GM19372 (cell line): ENCODE results near the gene LAMA2.
"Not testable (repeated sequence)": the region's sequence is repeated elsewhere in the genome, so short reads cannot be mapped to it uniquely, and the experiment has no call there.

Experiments
- ATAC-seq: cut with Tn5 transposase; IDR thresholded peaks from one replicate; pipeline ENCODE4 v1.9.1; 2021; ENCODE audit warnings: mild to moderate bottlenecking, low read depth, moderate library complexity; ENCODE audit not compliant: unreplicated experiment

Gene LAMA2

GRCh38 chr6:129172279-129172995, 289.5 kb downstream of the LAMA2 start:
- not testable (repeated sequence) for ATAC-seq

GRCh38 chr6:129175066-129175465, 292.1 kb downstream of the LAMA2 start:
- ATAC-seq: no peak

- ATAC-seq: no peak
Observed at GRCh38 chr6:129177801-129178200, 294.9 kb downstream of the LAMA2 start.

GRCh38 chr6:129179283-129179682, 296.3 kb downstream of the LAMA2 start:
- ATAC-seq: no peak

GRCh38 chr6:129181001-129181400, 298.1 kb downstream of the LAMA2 start:
- ATAC-seq: no peak

- no peak for ATAC-seq
Observed at GRCh38 chr6:129183187-129183591, 300.3 kb downstream of the LAMA2 start.

GRCh38 chr6:129183681-129184301, 300.9 kb downstream of the LAMA2 start:
- ATAC-seq: no peak

GRCh38 chr6:129184324-129184723, 301.4 kb downstream of the LAMA2 start:
- ATAC-seq: no peak

- no peak for ATAC-seq
Observed at GRCh38 chr6:129184808-129185366, 301.9 kb downstream of the LAMA2 start.

GRCh38 chr6:129186988-129187387, 304.1 kb downstream of the LAMA2 start:
- no peak for ATAC-seq

GRCh38 chr6:129188306-129188705, 305.4 kb downstream of the LAMA2 start:
- no peak for ATAC-seq

GRCh38 chr6:129188795-129189194, 305.9 kb downstream of the LAMA2 start:
- ATAC-seq: no peak

- ATAC-seq: no peak
Observed at GRCh38 chr6:129189266-129189665, 306.3 kb downstream of the LAMA2 start.

- no peak for ATAC-seq
Observed at GRCh38 chr6:129191235-129191634, 308.3 kb downstream of the LAMA2 start.

GRCh38 chr6:129192458-129192989, 309.6 kb downstream of the LAMA2 start:
- no peak for ATAC-seq

- ATAC-seq: no peak
Observed at GRCh38 chr6:129194306-129194941, 311.5 kb downstream of the LAMA2 start.

- no peak for ATAC-seq
Observed at GRCh38 chr6:129195161-129195560, 312.2 kb downstream of the LAMA2 start.

GRCh38 chr6:129195643-129196042, 312.7 kb downstream of the LAMA2 start:
- ATAC-seq: no peak

- ATAC-seq: no peak
Observed at GRCh38 chr6:129197154-129197553, 314.2 kb downstream of the LAMA2 start.

- no peak for ATAC-seq
Observed at GRCh38 chr6:129200151-129200550, 317.2 kb downstream of the LAMA2 start.
